ENCODE results near the gene FSTL4. TPM values are rescaled to one million over a fixed set of nuclear protein-coding genes. Genes with fewer than 3 reads are reported as not detected.

The FSTL4 gene
- polyA plus RNA-seq, 3 donors: not detected

GRCh38 chr5:133341296-133341695 lies 271.0 kb downstream of the FSTL4 start:
- no peak overlapping the region for H3K4me2 ChIP-seq (replicated peaks; ENCODE audit: extremely low read depth, low read length, poor library complexity, severe bottlenecking)
- no peak overlapping the region for H3K4me3 Mint-ChIP-seq
- no peaks in the 10 kb centered on the region for H3K36me3 Mint-ChIP-seq
- no peaks in the 10 kb centered on the region for H3K4me1 ChIP-seq (ENCODE audit: control insufficient read depth in 1 of 2, insufficient read depth in 2 of 2, low read length in 2 of 2)
- TF ChIP-seq CTCF (IDR thresholded peaks at IDR 0.05): no peak
- peaks cover 0 to 4% (median 3%) of the 10 kb centered on the region in 3 donors for H3K27me3 Mint-ChIP-seq (ENCODE audit: low read depth in 3 of 3)
- DNase-seq: no peak
- no peaks in the 10 kb centered on the region for H3K79me2 ChIP-seq (ENCODE audit: insufficient read depth, low read length)
- H3K4me3 ChIP-seq (replicated peaks in 1 of 3; ENCODE audit: low read depth in 2 of 3, low read length in 3 of 3): no peak overlapping the region
- H3K27ac Mint-ChIP-seq: no peak overlapping the region
- no peak overlapping the region for H3K27ac ChIP-seq (ENCODE audit: low read depth in 1 of 2, low read length in 2 of 2)
- H4K20me1 ChIP-seq (ENCODE audit: insufficient read depth, low read length): no peaks in the 10 kb centered on the region
- intact Hi-C loops (cut with micrococcal nuclease): no loop called here
- no peaks in the 10 kb centered on the region for H3K9me3 ChIP-seq (replicated peaks in 1 of 2; ENCODE audit: control insufficient read depth in 1 of 2, insufficient read depth in 1 of 2, low read length in 2 of 2)
- H3K27me3 ChIP-seq (ENCODE audit: control insufficient read depth in 2 of 2, insufficient read depth in 2 of 2, low read length in 2 of 2): no peaks in the 10 kb centered on the region
- no peaks in the 10 kb centered on the region for H3K36me3 ChIP-seq (replicated peaks in 1 of 2; ENCODE audit: control insufficient read depth in 1 of 2, insufficient read depth in 2 of 2, low read length in 2 of 2)
- WGBS (ENCODE audit: insufficient coverage): 80% methylated on average over 2 of the region's 6 CpGs
- no peak overlapping the region for H2AFZ ChIP-seq (ENCODE audit: insufficient read depth, low read depth, low read length, poor library complexity, severe bottlenecking)
- peaks cover 0 to 4% (median 0%) of the 10 kb centered on the region in 7 donors for H3K9me3 Mint-ChIP-seq
- peaks cover 6% of the 10 kb centered on the region for H3K4me1 Mint-ChIP-seq
- H3K9ac ChIP-seq (ENCODE audit: insufficient read depth, low read length, poor library complexity, severe bottlenecking): no peak overlapping the region

- peaks cover 6% of the 10 kb centered on the region for H3K4me1 Mint-ChIP-seq
- Histone ChIP-seq H3K79me2 (ENCODE audit: insufficient read depth, low read length) (no peaks in the 10 kb centered on the region), H3K4me3 (replicated peaks in 1 of 3; ENCODE audit: low read depth in 2 of 3, low read length in 3 of 3) (no peak overlapping the region), H3K9ac (ENCODE audit: insufficient read depth, low read length, poor library complexity, severe bottlenecking) (no peak overlapping the region), H2AFZ (ENCODE audit: insufficient read depth, low read depth, low read length, poor library complexity, severe bottlenecking) (no peak overlapping the region), H3K27me3 (ENCODE audit: control insufficient read depth in 2 of 2, insufficient read depth in 2 of 2, low read length in 2 of 2) (no peaks in the 10 kb centered on the region), H3K4me1 (ENCODE audit: control insufficient read depth in 1 of 2, insufficient read depth in 2 of 2, low read length in 2 of 2) (no peaks in the 10 kb centered on the region), H3K4me2 (replicated peaks; ENCODE audit: extremely low read depth, low read length, poor library complexity, severe bottlenecking) (no peak overlapping the region), H3K27ac (ENCODE audit: low read depth in 1 of 2, low read length in 2 of 2) (no peak overlapping the region), H4K20me1 (ENCODE audit: insufficient read depth, low read length) (no peaks in the 10 kb centered on the region), H3K36me3 (replicated peaks in 1 of 2; ENCODE audit: control insufficient read depth in 1 of 2, insufficient read depth in 2 of 2, low read length in 2 of 2) (no peaks in the 10 kb centered on the region), H3K9me3 (replicated peaks in 1 of 2; ENCODE audit: control insufficient read depth in 1 of 2, insufficient read depth in 1 of 2, low read length in 2 of 2) (no peaks in the 10 kb centered on the region)
- DNase-seq: no peak
- no peak overlapping the region for H3K4me3 Mint-ChIP-seq
- no peak for TF ChIP-seq CTCF (IDR thresholded peaks at IDR 0.05)
- WGBS (ENCODE audit: insufficient coverage): 92% methylated on average over 6 of the region's 8 CpGs
- H3K9me3 Mint-ChIP-seq: peaks cover 0 to 1% (median 0%) of the 10 kb centered on the region in 7 donors
- peaks cover 0 to 4% (median 3%) of the 10 kb centered on the region in 3 donors for H3K27me3 Mint-ChIP-seq (ENCODE audit: low read depth in 3 of 3)
- intact Hi-C loops (cut with micrococcal nuclease): no loop called here
- H3K27ac Mint-ChIP-seq: no peak overlapping the region
- no peaks in the 10 kb centered on the region for H3K36me3 Mint-ChIP-seq
Observed at GRCh38 chr5:133340822-133341221, 271.5 kb downstream of the FSTL4 start.

All from CD14-positive monocyte (primary cell).